ENCODE data around the gene SAMD11. TPM values are rescaled to one million over a fixed set of nuclear protein-coding genes. Genes with fewer than 3 reads are reported as not detected.

The SAMD11 gene
- total RNA-seq, 2 donors from 2014 or later = not detected

GRCh38 chr1:960363-961131 is 36.8 kb downstream of the SAMD11 start, which contains the start of gene KLHL17:
Gene KLHL17 (plus strand): TSS chr1:960584. CDS start chr1:960694, 110 bp downstream.
- peaks cover 6 to 27% of the 10 kb centered on the region in 2 donors for H3K36me3 Mint-ChIP-seq
- no peaks in the 10 kb centered on the region for H3K9me3 Mint-ChIP-seq
- H3K27ac Mint-ChIP-seq = peak within 1 kb of the TSS in 1 of 2 donors; percentile 53
- peak in 1 of 2 donors; percentile 89 for DNase-seq (ENCODE audit: low spot score in 2 of 2)
- ATAC-seq = peak; percentile 45 to 74

- Mint-ChIP-seq H3K9me3 (no peaks in the 10 kb centered on the region), H3K27ac (no peak overlapping the region), H3K36me3 (peaks cover 6 to 22% of the 10 kb centered on the region in 2 donors)
- no peak for DNase-seq (ENCODE audit: low spot score in 2 of 2)
- ATAC-seq = no peak
Observed at GRCh38 chr1:961132-961669, 37.5 kb downstream of the SAMD11 start.

- Mint-ChIP-seq H3K36me3 (peaks cover 6 to 12% of the 10 kb centered on the region in 2 donors), H3K9me3 (no peaks in the 10 kb centered on the region), H3K27ac (no peak overlapping the region)
- ATAC-seq = no peak
- DNase-seq (ENCODE audit: low spot score in 2 of 2) = no peak
Observed at GRCh38 chr1:962381-963300, 38.9 kb downstream of the SAMD11 start.

GRCh38 chr1:963301-963651 is 39.6 kb downstream of the SAMD11 start:
- Mint-ChIP-seq H3K36me3 (peaks cover 5 to 9% of the 10 kb centered on the region in 2 donors), H3K27ac (no peak overlapping the region), H3K9me3 (no peaks in the 10 kb centered on the region)
- DNase-seq (ENCODE audit: low spot score in 2 of 2) (no peak), ATAC-seq (no peak)

- ATAC-seq = no peak
- H3K27ac Mint-ChIP-seq = no peak overlapping the region
- H3K9me3 Mint-ChIP-seq = no peaks in the 10 kb centered on the region
- peaks cover 0 to 2% of the 10 kb centered on the region in 2 donors for H3K36me3 Mint-ChIP-seq
- DNase-seq (ENCODE audit: low spot score in 2 of 2) = no peak
Observed at GRCh38 chr1:963746-964525, 40.2 kb downstream of the SAMD11 start.

- Mint-ChIP-seq H3K9me3 (peaks cover 0 to 7% of the 10 kb centered on the region in 2 donors), H3K36me3 (no peaks in the 10 kb centered on the region), H3K27ac (no peak overlapping the region)
- no peak for DNase-seq (ENCODE audit: low spot score in 2 of 2)
- ATAC-seq = no peak
Observed at GRCh38 chr1:964691-965525, 41.2 kb downstream of the SAMD11 start.

GRCh38 chr1:965526-966134 is 41.9 kb downstream of the SAMD11 start:
- ATAC-seq = no peak
- no peak for DNase-seq (ENCODE audit: low spot score in 2 of 2)
- Mint-ChIP-seq H3K9me3 (peaks cover 0 to 7% of the 10 kb centered on the region in 2 donors), H3K36me3 (no peaks in the 10 kb centered on the region), H3K27ac (no peak overlapping the region)

- ATAC-seq = peak; percentile 68 to 71
- Mint-ChIP-seq H3K9me3 (peaks cover 0 to 7% of the 10 kb centered on the region in 2 donors), H3K36me3 (no peaks in the 10 kb centered on the region), H3K27ac (no peak within 1 kb of the TSS)
- DNase-seq (ENCODE audit: low spot score in 2 of 2) = no peak
Observed at GRCh38 chr1:966135-966703, 42.5 kb downstream of the SAMD11 start, which contains the start of gene PLEKHN1. Gene PLEKHN1 (plus strand): TSS chr1:966482. CDS start chr1:966532, 50 bp downstream.

GRCh38 chr1:966704-967300 is 43.1 kb downstream of the SAMD11 start:
- peaks cover 0 to 7% of the 10 kb centered on the region in 2 donors for H3K9me3 Mint-ChIP-seq
- ATAC-seq = peak; percentile 91 to 94
- peak; percentile 76 to 81 for DNase-seq (ENCODE audit: low spot score in 2 of 2)
- H3K27ac Mint-ChIP-seq = no peak overlapping the region
- H3K36me3 Mint-ChIP-seq = no peaks in the 10 kb centered on the region

GRCh38 chr1:967466-968343 is 44.0 kb downstream of the SAMD11 start:
- no peak overlapping the region for H3K27ac Mint-ChIP-seq

GRCh38 chr1:969260-969855 is 45.6 kb downstream of the SAMD11 start:
- DNase-seq (ENCODE audit: low spot score in 2 of 2) (no peak), ATAC-seq (no peak)
- no peak overlapping the region for H3K27ac Mint-ChIP-seq
- H3K36me3 Mint-ChIP-seq = no peaks in the 10 kb centered on the region
- peaks cover 0 to 7% of the 10 kb centered on the region in 2 donors for H3K9me3 Mint-ChIP-seq

More at GRCh38 chr1:967466-968343, 44.0 kb downstream of the SAMD11 start:
- ATAC-seq (no peak), DNase-seq (ENCODE audit: low spot score in 2 of 2) (peak in 1 of 2 donors; percentile 53)
- Mint-ChIP-seq H3K9me3 (peaks cover 0 to 7% of the 10 kb centered on the region in 2 donors), H3K36me3 (no peaks in the 10 kb centered on the region)

- Mint-ChIP-seq H3K36me3 (no peaks in the 10 kb centered on the region), H3K27ac (no peak overlapping the region), H3K9me3 (peaks cover 0 to 7% of the 10 kb centered on the region in 2 donors)
- no peak for ATAC-seq
- no peak for DNase-seq (ENCODE audit: low spot score in 2 of 2)
Observed at GRCh38 chr1:970242-970972, 46.7 kb downstream of the SAMD11 start.

Measured in activated naive CD4-positive, alpha-beta T cell treated with anti-CD3 and anti-CD28 coated beads, Interleukin-2, amount 50 U/mL, for 72 hours (primary cell).